ENCODE data around the gene ERVW-1.
"Not testable (repeated sequence)": the region's sequence is repeated elsewhere in the genome, so short reads cannot be mapped to it uniquely, and the experiment has no call there.

The ERVW-1 gene

DNA sequence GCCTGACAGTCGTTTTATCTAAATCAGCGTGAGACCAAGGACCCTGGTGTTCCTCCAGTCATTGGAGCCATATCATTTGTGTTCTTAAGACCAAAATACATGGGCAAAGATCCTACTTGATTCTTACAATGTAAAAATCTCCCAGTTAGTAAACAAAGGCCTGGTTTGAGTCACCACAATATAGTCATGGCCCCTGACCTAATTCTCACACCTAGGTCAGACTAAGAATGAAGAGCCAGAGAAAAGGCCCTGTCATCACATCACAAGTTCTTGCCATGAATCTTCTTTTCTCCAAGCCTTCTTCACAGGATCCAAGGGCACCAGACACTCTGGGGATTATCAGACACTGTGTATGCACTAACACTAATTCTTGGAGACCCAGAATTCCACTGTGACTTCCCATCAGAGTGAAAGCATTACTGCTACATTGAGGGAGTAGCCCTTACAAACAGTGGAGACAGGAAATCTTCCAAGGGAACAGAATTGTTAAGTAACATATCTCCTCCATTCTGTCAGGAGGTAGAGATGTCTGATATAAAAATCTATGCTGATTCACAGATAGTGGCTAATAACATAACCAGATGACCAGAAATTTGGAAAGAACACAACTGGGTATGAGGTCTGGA, 7.6 kb upstream of the ERVW-1 start:
- Histone ChIP-seq H3K4me2 (ENCODE audit: low read length) (no peak overlapping the region), H3K9ac (no peak overlapping the region), H3K4me1 (no peaks in the 10 kb centered on the region), H3K27me3 (ENCODE audit: control insufficient read depth, insufficient read depth, low read length) (no peaks in the 10 kb centered on the region), H2AFZ (no peak overlapping the region), H3K79me2 (no peaks in the 10 kb centered on the region), H3K4me3 (ENCODE audit: low read depth, low read length) (no peak overlapping the region), H3K27ac (no peak overlapping the region), H3K9me3 (ENCODE audit: control insufficient read depth, low read length) (no peaks in the 10 kb centered on the region), H3K36me3 (ENCODE audit: control insufficient read depth, insufficient read depth, low read length) (no peaks in the 10 kb centered on the region)
- TF ChIP-seq, protein P1, sequence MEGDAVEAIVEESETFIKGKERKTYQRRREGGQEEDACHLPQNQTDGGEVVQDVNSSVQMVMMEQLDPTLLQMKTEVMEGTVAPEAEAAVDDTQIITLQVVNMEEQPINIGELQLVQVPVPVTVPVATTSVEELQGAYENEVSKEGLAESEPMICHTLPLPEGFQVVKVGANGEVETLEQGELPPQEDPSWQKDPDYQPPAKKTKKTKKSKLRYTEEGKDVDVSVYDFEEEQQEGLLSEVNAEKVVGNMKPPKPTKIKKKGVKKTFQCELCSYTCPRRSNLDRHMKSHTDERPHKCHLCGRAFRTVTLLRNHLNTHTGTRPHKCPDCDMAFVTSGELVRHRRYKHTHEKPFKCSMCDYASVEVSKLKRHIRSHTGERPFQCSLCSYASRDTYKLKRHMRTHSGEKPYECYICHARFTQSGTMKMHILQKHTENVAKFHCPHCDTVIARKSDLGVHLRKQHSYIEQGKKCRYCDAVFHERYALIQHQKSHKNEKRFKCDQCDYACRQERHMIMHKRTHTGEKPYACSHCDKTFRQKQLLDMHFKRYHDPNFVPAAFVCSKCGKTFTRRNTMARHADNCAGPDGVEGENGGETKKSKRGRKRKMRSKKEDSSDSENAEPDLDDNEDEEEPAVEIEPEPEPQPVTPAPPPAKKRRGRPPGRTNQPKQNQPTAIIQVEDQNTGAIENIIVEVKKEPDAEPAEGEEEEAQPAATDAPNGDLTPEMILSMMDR (IDR thresholded peaks at IDR 0.05): no peak

DNA sequence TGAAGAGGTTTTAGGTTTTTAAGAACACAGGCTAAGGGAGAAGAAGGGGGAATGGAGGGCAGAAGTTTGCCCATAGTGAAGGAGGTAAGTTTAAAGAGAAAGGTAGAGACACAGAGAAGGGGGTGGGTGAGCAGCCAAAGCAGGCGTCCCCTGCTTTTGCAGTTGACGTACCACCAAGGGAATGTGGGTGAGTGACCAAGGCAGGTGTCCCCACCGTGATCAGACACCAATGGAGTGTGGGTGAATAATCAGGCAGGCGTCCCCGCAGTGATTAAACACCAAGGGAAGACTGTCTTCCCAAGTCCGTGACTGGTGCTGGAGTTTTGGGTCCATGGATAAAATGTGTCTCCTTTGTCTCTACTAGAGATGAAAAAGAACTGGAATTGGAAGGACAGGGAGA, 6.5 kb upstream of the ERVW-1 start:
- H3K4me2 ChIP-seq (ENCODE audit: low read length); H2AFZ ChIP-seq; H3K4me1 ChIP-seq; H3K27me3 ChIP-seq (ENCODE audit: control insufficient read depth, insufficient read depth, low read length); H3K27ac ChIP-seq; H3K79me2 ChIP-seq; H3K4me3 ChIP-seq (ENCODE audit: low read depth, low read length); H3K9ac ChIP-seq; H3K36me3 ChIP-seq (ENCODE audit: control insufficient read depth, insufficient read depth, low read length); H3K9me3 ChIP-seq (ENCODE audit: control insufficient read depth, low read length): not testable (repeated sequence)

DNA sequence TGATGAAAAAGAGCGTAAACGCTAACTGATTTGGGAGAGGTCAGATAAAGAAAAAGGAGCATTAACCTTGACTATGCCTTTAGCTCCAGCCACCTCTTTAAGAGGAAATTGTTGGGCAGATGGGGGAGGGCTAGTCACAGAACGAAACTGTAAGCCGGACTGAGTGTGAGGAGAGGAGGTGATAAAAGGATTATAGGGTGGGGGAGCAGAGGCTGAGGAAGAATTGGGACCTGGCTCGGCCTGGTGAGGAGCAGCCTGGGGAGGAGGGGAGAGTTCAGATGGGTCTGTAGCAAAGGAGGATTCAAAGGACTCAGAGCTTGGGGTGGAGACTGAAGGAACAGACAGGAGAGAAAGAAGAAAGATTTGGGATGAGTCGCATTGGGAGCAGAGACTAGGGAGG, 5.9 kb upstream of the ERVW-1 start:
- H3K4me2 ChIP-seq (ENCODE audit: low read length); H3K79me2 ChIP-seq; H3K27me3 ChIP-seq (ENCODE audit: control insufficient read depth, insufficient read depth, low read length); H3K4me1 ChIP-seq; H3K27ac ChIP-seq; H3K9ac ChIP-seq; H2AFZ ChIP-seq; H3K36me3 ChIP-seq (ENCODE audit: control insufficient read depth, insufficient read depth, low read length); H3K4me3 ChIP-seq (ENCODE audit: low read depth, low read length); H3K9me3 ChIP-seq (ENCODE audit: control insufficient read depth, low read length): not testable (repeated sequence)

DNA sequence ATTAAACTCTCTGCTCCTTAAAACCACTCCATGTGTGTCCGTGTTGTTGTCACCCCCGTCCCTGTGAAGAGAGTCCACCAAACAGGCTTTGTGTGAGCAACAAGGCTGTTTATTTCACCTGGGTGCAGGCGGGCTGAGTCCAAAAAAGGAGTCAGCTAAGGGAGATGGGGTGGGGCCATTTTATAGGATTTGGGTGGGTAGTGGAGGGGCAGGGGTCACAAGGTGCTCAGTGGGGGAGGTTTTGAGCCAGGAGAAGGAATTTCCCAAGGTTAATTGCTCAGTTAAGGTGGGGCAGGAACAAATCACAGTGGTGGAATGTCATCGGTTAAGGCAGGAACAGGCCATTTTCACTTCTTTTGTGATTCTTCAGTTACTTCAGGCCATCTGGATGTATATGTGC, 1.4 kb upstream of the ERVW-1 start:
- not testable (repeated sequence) for H3K9ac ChIP-seq; H3K27ac ChIP-seq; H3K4me3 ChIP-seq (ENCODE audit: low read depth, low read length); H3K79me2 ChIP-seq; H3K36me3 ChIP-seq (ENCODE audit: control insufficient read depth, insufficient read depth, low read length); H3K27me3 ChIP-seq (ENCODE audit: control insufficient read depth, insufficient read depth, low read length); H3K4me2 ChIP-seq (ENCODE audit: low read length); H3K4me1 ChIP-seq; H2AFZ ChIP-seq; H3K9me3 ChIP-seq (ENCODE audit: control insufficient read depth, low read length)

DNA sequence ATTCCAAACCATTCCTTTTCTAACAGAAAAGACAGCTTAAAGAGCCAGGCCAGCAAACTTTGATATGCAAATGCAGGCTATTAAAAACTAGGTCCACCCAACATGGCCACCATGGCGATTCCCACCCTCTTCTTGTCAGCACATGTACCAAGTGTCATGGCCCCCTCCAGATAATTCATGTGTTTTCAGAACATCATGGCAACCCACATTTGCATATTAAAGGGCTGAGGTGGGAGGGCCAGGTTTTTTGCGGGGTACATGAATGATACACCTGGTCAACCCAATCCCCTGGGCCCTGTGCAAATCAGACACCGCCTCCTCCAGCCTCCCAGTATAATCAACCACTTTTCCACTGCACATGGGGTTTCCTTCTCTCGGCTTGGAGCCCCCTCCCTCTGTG, 965 bp upstream of the ERVW-1 start:
- TF ChIP-seq, protein P1 (IDR thresholded peaks at IDR 0.05): no peak
- Histone ChIP-seq H3K27me3 (ENCODE audit: control insufficient read depth, insufficient read depth, low read length) (no peaks in the 10 kb centered on the region), H3K9ac (no peak overlapping the region), H3K4me2 (ENCODE audit: low read length) (no peak overlapping the region), H3K79me2 (no peaks in the 10 kb centered on the region), H2AFZ (no peak overlapping the region), H3K4me3 (ENCODE audit: low read depth, low read length) (no peak overlapping the region), H3K4me1 (no peaks in the 10 kb centered on the region), H3K36me3 (ENCODE audit: control insufficient read depth, insufficient read depth, low read length) (no peaks in the 10 kb centered on the region), H3K9me3 (ENCODE audit: control insufficient read depth, low read length) (no peaks in the 10 kb centered on the region), H3K27ac (no peak overlapping the region)

DNA sequence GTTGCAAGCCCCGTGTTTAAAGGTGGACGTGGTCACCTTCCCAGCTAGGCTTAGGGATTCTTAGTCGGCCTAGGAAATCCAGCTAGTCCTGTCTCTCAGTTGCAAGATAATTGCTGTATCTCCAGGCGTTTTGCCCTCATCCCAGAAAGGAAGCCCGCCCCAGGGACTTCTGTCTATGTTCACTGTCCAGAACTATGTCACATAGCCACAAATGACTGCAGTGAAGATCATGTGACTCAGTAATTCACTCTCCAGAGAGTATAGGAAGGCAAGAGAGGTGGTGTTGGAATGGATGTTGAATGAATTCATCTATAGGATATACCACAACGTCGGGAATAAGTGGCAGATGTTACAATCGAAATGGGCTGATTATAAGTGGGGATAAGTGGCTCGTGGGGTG, 349 bp upstream of the ERVW-1 start:
- Histone ChIP-seq H3K4me3 (ENCODE audit: low read depth, low read length) (no peak overlapping the region), H3K36me3 (ENCODE audit: control insufficient read depth, insufficient read depth, low read length) (no peaks in the 10 kb centered on the region), H3K4me2 (ENCODE audit: low read length) (no peak overlapping the region), H3K9me3 (ENCODE audit: control insufficient read depth, low read length) (no peaks in the 10 kb centered on the region), H3K27ac (no peak overlapping the region), H3K4me1 (no peaks in the 10 kb centered on the region), H3K27me3 (ENCODE audit: control insufficient read depth, insufficient read depth, low read length) (no peaks in the 10 kb centered on the region), H3K79me2 (no peaks in the 10 kb centered on the region), H2AFZ (no peak overlapping the region), H3K9ac (no peak overlapping the region)
- TF ChIP-seq, protein P1 (IDR thresholded peaks at IDR 0.05): no peak

DNA sequence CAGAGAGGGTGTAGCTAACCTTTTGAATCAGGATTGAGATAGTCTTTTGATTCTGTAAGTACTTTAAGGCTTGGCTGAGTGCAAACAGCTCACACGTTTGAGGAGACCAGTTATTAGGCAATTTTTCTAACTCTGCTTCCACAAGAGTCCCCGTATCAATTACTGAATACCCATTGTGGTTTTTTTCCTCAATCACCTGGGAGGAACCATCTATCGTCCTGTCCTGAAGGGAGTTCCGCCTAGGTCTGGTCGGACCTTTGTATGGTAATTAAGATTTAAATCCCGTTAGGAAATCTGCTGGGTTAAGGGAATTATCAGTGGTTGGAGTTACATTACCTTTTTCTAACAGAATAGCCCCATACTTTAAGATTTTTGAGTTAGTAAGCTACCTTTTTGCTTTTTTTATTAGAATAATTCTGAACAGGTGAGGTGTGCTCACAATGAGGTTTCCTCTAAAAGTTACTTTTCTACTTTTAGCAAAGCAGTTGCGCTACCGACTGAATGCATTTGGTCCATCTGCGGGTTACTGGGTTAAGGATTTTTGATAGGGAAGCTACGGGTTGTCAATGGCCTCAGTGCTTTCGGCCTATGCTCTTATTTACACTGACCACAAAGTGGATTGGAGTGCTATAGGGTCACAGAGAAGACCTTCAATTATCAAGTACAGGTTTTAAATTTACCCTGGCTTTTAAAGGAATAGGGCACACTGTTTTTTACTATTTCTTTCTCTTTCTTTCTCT, 1.7 kb downstream of the ERVW-1 start:
- H3K9ac ChIP-seq; H3K27me3 ChIP-seq (ENCODE audit: control insufficient read depth, insufficient read depth, low read length); H3K9me3 ChIP-seq (ENCODE audit: control insufficient read depth, low read length); H3K36me3 ChIP-seq (ENCODE audit: control insufficient read depth, insufficient read depth, low read length); H3K27ac ChIP-seq; H3K4me1 ChIP-seq; H2AFZ ChIP-seq; H3K79me2 ChIP-seq; H3K4me2 ChIP-seq (ENCODE audit: low read length); H3K4me3 ChIP-seq (ENCODE audit: low read depth, low read length): not testable (repeated sequence)

DNA sequence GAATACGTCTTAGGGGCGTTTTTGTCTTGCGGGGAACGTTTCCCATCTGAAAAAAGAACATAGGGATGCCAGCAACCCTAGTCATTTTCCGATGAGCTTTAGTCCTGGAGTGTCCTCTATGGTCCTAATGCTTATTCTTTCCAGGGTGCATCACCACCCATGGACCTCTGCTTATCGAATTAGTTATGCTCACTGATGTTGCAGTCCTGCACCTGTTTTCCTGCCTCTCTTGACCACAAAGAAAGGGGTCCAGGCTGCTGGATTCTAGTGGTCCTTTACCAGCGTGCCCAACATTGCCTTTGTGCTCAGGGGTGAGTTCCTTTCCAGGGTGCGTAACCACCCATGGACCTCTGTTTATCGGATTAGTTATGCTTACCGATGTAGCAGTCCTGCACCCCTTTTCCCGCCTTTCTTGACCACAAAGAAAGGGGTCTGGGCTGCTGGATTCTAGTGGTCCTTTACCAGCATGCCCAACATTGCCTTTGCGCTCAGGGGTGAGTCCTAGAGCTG, 2.4 kb downstream of the ERVW-1 start:
- not testable (repeated sequence) for H3K27ac ChIP-seq; H3K9me3 ChIP-seq (ENCODE audit: control insufficient read depth, low read length); H3K4me3 ChIP-seq (ENCODE audit: low read depth, low read length); H2AFZ ChIP-seq; H3K27me3 ChIP-seq (ENCODE audit: control insufficient read depth, insufficient read depth, low read length); H3K36me3 ChIP-seq (ENCODE audit: control insufficient read depth, insufficient read depth, low read length); H3K9ac ChIP-seq; H3K79me2 ChIP-seq; H3K4me1 ChIP-seq; H3K4me2 ChIP-seq (ENCODE audit: low read length)

Data from parathyroid adenoma (tissue), 2 donors.